NCI-H2107 (cell line): ENCODE measurements around the gene TUBA1A.
"Not testable (repeated sequence)": the region's sequence is repeated elsewhere in the genome, so short reads cannot be mapped to it uniquely, and the experiment has no call there.

Source experiments
- DNase-seq: peaks from one replicate; lab custom pipeline; 2025; lab: John Stamatoyannopoulos, UW

Gene TUBA1A

GRCh38 chr12:49201595-49202295 lies 12.9 kb upstream of the TUBA1A start:
- DNase-seq, result peak; percentile 44

DNA sequence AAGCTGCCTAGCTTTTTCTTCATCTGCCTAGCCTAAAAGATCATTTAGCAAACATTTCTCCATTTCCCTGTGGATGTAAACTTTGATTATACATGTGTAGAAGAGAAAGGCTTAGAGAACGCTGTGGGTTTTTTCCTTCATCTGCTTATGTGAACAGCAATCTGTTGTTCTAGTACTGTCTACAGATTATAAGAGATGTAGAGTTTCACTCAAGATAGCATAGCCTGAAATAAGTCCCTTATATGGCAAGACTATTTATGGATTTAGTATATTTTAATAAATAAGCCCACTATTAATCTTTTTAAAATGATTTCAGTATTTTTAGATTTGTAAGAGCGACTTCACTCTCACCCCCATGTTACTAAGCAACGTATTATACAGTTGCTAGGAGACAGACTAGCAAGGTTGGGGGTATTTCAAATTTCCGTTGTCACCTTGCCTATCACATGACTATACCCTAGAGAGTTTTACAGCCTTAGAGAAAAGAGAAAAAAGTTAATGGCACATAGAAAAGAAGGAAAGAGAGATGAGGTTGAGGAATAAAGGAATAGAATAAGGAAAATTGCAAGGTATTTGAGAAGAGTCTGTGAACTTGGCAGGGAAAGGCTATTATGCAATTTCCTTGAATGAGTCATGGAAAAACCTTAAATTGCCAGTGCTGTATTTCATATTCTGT lies 12.2 kb upstream of the TUBA1A start:
- DNase-seq, result peak; percentile 70

- DNase-seq, result peak; percentile 45
Measured at GRCh38 chr12:49198431-49199155, 9.7 kb upstream of the TUBA1A start.

DNA sequence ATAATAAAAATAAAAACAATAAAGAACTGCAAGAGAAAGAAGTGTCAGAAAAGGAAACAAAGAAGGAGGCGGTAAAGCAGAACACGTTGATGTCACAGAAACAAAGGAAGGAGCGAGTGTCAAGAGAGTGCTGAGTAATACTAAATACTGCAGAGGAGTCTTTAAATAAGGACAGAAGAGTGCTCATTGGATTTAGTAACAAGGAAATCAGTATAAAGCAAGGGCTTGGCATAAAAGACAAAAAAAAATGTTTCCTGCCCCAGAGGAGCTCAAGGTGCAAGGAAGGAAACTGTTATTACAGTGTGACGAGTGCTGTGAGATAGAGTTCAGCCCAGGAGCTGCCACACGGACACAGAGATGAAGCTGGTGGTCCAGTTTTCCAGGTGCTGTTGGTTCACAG lies 8.4 kb upstream of the TUBA1A start:
- DNase-seq, result no peak

- no peak for DNase-seq
Measured at GRCh38 chr12:49195736-49196135, 6.9 kb upstream of the TUBA1A start.

DNA sequence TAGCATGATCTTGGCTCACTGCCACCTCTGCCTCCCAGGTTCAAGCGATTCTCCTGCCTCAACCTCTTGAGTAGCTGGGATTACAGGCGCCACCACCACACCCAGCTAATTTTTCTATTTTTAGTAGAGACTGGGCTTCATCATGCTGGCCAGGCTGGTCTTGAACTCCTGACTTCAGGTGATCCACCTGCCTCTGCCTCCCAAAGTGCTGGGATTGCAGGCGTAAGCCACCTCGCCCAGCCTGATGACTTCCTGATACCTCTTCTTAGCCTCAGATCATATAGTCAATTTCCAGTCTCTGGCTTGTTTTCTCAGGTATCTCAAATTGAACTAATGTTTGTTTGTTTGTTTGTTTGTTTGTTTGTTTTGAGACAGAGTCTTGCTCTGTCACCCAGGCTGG lies 4.9 kb upstream of the TUBA1A start:
- DNase-seq, result not testable (repeated sequence)

DNA sequence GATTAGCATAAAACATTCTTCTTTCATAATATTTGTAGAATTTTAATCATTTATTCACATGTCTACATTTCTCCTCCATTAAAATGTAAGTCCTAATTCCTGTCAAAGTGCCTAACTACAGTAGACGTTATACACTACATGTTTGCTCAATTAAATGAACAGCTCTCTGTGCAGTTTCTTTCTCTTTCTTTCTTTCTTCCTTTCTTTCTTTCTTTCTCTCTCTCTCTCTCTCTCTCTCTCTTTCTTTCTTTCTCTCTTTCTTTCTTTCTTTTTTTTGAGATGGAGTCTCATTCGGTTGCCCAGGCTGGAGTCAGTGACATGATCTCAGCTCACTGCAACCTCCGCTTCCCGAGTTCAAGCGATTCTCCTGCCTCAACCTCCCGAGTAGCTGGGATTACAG lies 2.6 kb upstream of the TUBA1A start:
- not testable (repeated sequence) for DNase-seq

DNA sequence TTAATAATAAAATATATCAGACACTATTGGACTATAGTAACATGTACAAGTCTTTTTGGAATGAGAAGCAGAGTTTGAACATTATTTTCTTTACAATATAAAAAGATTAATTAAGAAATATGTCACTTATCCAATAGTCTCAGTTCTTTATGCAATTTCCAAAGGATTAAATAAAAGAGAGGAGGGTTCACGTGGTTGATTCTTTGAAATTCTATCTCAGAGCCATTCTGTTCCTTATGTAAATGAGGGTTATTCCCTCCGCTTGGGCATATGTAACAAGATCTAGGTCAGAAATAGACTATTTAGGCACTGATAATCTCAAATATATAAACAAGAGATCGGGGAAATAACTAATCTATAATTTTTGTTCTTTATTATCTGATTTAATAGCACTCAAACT lies 2.1 kb upstream of the TUBA1A start:
- no peak for DNase-seq

GRCh38 chr12:49189731-49190716 lies 1.1 kb upstream of the TUBA1A start:
- no peak for DNase-seq

DNA sequence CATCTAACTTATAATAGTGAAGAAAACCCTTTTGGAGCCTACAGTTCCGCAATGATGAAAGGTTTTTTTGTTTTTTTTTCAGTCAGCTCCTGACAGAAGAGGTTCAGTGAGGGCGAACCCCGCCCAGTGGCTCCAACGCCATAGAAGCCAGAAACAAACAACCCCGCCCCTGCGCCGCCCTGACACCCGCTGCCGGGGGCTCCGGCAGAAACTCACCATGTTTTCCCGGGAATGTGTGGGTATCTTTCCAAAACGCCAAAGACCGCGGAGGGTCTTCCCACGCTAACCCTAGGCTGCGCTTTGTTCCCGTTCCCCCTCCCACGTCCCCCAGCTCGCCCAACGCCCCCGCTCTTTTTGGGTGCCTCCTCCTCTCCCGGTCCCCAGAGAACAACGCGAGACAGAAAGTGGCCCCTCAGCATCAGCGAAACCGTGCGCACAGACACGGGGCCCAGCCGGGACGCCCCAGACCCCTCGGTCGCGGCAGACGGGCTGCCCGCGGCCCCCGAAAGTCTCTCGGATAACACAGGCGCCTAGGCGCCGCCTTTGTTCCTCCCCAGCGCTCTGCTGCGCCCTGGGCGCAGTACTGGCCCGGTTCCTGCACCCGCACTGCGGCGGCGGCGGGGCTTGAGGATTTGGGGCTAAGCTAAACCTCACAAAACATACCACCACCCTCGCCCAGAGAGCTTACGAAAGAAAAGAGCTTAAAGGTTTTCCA lies 522 bp downstream of the TUBA1A start:
- DNase-seq, result peak; percentile 42

DNA sequence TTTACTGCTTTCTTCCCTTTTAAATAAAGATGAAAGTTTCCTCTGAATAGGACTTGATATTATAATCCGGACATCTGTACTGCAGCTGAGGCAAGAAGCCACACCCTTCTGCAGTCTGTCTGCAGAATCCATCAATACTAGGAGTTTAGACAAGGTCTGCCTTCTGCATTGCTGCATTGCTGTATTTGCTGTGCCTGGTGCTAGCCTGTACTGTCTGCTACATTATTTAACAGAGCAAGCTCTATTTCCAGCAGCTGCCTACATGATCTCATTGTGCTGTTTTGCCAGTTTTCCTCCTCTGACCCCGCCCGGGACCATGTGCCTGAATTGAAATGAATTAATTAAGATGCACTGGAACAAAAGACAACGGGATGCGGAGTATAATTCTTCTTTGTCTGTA lies 1.7 kb downstream of the TUBA1A start:
- no peak for DNase-seq

GRCh38 chr12:49186307-49186706 lies 2.6 kb downstream of the TUBA1A start:
- DNase-seq, result not testable (repeated sequence)

DNA sequence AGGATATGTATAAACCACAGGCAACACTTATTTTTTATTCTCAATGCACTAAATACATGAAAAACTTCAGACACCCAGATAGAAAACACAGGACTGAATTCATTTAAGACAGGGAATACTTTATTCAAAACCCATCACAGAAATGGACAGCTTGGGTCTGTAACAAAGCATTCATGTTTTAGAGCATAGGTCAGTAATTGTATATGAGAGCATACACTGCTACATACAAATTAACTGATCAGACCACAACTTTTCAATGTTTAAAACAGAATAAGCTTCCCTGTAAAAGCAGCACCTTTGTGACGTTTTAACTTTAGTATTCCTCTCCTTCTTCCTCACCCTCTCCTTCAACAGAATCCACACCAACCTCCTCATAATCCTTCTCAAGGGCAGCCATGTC lies 4.2 kb downstream of the TUBA1A start:
- DNase-seq, result not testable (repeated sequence)

GRCh38 chr12:49183214-49183950 lies 5.5 kb downstream of the TUBA1A start:
- not testable (repeated sequence) for DNase-seq

GRCh38 chr12:49174218-49174617 lies 14.7 kb downstream of the TUBA1A start:
- no peak for DNase-seq

DNA sequence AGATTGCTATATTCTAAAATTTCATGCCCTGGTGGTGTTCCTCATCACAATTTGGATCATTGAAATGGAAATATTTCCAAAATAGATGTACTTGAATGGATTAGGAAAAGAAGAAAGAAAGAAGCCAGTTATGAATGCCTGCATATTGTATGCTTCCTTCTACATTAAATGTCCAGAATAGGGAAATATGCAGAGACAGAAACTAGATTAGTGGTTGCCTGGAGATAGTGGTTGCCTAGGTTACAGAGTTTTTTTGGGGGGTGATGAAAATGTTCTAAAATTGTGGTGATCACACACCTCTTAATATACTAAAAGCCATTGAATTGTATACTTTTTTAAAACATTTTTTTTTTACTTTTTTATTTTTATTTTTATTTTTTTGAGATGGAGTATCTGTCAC lies 18.0 kb downstream of the TUBA1A start:
- DNase-seq, result no peak

DNA sequence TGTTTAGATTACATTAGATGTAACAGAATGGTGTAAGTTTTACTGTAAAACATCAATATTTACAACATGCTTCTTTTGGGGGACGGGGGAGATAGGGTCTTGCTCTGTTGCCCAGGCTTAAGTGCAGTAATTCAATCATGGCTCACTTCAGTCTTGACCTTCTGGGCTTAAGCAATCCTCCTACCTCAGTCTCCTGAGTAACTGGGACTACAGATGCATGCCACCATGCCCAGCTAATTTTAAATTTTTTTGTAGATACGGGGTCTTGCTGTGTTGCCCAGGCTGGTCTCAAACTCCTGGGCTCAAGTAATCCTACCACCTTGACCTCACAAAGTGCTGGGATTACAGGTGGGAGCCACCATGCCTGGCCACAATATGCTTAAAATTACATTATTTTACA lies 23.8 kb downstream of the TUBA1A start:
- no peak for DNase-seq

DNA sequence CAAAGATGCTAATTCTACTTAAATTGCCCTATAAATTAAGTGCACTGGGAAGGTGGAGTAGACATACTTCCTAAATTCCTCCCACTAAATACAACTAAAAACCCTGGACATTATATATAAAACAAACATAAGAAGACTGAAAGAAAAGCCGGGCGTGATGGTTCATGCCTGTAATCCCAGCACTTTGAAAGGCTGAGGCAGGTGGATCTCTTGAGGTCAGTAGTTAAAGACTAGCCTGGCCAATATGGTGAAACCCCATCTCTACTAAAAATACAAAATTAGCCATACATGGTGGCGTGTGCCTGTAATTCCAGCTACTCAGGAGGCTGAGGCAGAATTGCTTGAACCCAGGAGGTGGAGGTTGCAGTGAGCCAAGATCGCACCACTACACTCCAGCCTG lies 27.0 kb downstream of the TUBA1A start:
- not testable (repeated sequence) for DNase-seq

- DNase-seq, result no peak
Measured at GRCh38 chr12:49161092-49161795, 27.6 kb downstream of the TUBA1A start.

DNA sequence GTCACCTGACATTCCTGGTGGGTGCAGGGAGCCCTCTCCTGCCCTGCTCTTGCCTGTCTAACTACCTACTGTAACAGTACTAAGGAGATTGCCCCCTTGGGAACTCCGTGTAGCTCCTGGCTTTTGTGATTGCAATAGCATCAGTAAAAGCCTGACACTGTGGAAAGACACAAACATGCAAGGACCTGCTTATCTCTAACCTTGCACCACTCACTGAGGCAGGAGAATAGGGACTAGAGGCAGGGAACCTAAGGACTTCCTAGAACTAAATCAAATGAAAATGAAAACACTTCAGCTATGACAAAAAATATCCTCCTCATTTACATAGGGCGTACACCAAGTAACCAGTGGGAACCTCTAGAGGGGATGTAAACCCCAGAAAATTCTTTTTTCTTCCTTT lies 28.5 kb downstream of the TUBA1A start:
- no peak for DNase-seq
